GM19025 (cell line): Measurements from ENCODE around the gene TCEANC2.
A peak's percentile ranks its signal among the peaks of the same experiment; 100 is the strongest.
"Not testable (repeated sequence)": the region's sequence is repeated elsewhere in the genome, so short reads cannot be mapped to it uniquely, and the experiment has no call there.

Experiments used
- ATAC-seq: cut with Tn5 transposase; IDR thresholded peaks from one replicate; pipeline ENCODE4 v1.9.1; 2021; ENCODE audit warnings: mild to moderate bottlenecking, low read depth, moderate library complexity; ENCODE audit not compliant: unreplicated experiment

The TCEANC2 gene

GRCh38 chr1:54024811-54025210 lies 28.6 kb upstream of the TCEANC2 start:
- not testable (repeated sequence) for ATAC-seq

GRCh38 chr1:54027848-54028247 lies 25.6 kb upstream of the TCEANC2 start:
- ATAC-seq: no peak

- ATAC-seq: no peak
These were observed 24.8 kb upstream of the TCEANC2 start for GRCh38 chr1:54028306-54029251.

- no peak for ATAC-seq
These were observed 15.9 kb upstream of the TCEANC2 start for GRCh38 chr1:54037476-54037875.

- ATAC-seq: no peak
These were observed 11.6 kb upstream of the TCEANC2 start for GRCh38 chr1:54041806-54042205.

GRCh38 chr1:54045496-54045895 lies 7.9 kb upstream of the TCEANC2 start:
- no peak for ATAC-seq

- no peak for ATAC-seq
These were observed 6.6 kb upstream of the TCEANC2 start for GRCh38 chr1:54046671-54047383.

- no peak for ATAC-seq
These were observed 5.8 kb upstream of the TCEANC2 start for GRCh38 chr1:54047384-54048305.

- not testable (repeated sequence) for ATAC-seq
These were observed 3.0 kb upstream of the TCEANC2 start for GRCh38 chr1:54050435-54050834.

- ATAC-seq: no peak
These were observed 1.4 kb upstream of the TCEANC2 start for GRCh38 chr1:54051933-54052430.

- peak; percentile 5 for ATAC-seq
These were observed 926 bp upstream of the TCEANC2 start for GRCh38 chr1:54052431-54052933.

- ATAC-seq: no peak
These were observed 483 bp downstream of the TCEANC2 start for GRCh38 chr1:54053745-54054437.

GRCh38 chr1:54054438-54054749 lies 986 bp downstream of the TCEANC2 start:
- ATAC-seq: no peak

GRCh38 chr1:54064299-54064698 lies 10.9 kb downstream of the TCEANC2 start:
- no peak for ATAC-seq

GRCh38 chr1:54069791-54070170 lies 16.4 kb downstream of the TCEANC2 start:
- no peak for ATAC-seq

GRCh38 chr1:54070171-54070837 lies 16.9 kb downstream of the TCEANC2 start:
- ATAC-seq: no peak

- ATAC-seq: no peak
These were observed 24.0 kb downstream of the TCEANC2 start for GRCh38 chr1:54077359-54077758.

- no peak for ATAC-seq
These were observed 27.2 kb downstream of the TCEANC2 start for GRCh38 chr1:54080598-54081049.
